Caco-2 (cell line): ENCODE results near the gene GCC1. TPM values are rescaled to one million over a fixed set of nuclear protein-coding genes. Genes with fewer than 3 reads are reported as not detected.

Experiments
- BruUV-seq: library from RNA; stranded (reverse); fragments of 400-500 nt; replicated peaks from 2 replicates; lab custom pipeline; 2021; lab: Mats Ljungman, UMichigan
- CTCF ChIA-PET: fragments of 300-600 bp; sonication (Branson Sonifier 250); formaldehyde crosslinking; loops from one replicate; lab custom pipeline; 2022; ENCODE audit warnings: antibody characterized with exemption; lab: Charles Lee
- POLR2A ChIA-PET: fragments of 300-600 bp; sonication (Branson Sonifier 250); formaldehyde crosslinking; loops from one replicate; lab custom pipeline; 2022; ENCODE audit warnings: antibody characterized with exemption; lab: Charles Lee
- DNase-seq, 2 experiments: peaks; one replicate each; pipeline versions ENCODE4 v3.0.0 to v3.0.0-alpha.2; 2020 to 2022
- H3K27me3 ChIP-seq: replicated peaks from 2 replicates; pipeline ENCODE4 v1.6.0; 2011; ENCODE audit warnings: low read length; ENCODE audit not compliant: control insufficient read depth, insufficient read depth
- H3K36me3 ChIP-seq: 2 replicates; pipeline ENCODE4 v1.5.1; 2011; ENCODE audit warnings: low read length; ENCODE audit not compliant: control insufficient read depth, insufficient read depth
- H3K4me1 ChIP-seq: fragments of 250-450 bp; sonication (Bioruptor Pico); 2 replicates; pipeline ENCODE4 v1.5.1; 2020; ENCODE audit warnings: mild to moderate bottlenecking
- H3K4me3 ChIP-seq: 2 replicates; pipeline ENCODE4 v1.5.1; 2011; ENCODE audit warnings: low read depth, mild to moderate bottlenecking, control low read depth, low read length
- H3K9me3 ChIP-seq: fragments of 250-450 bp; sonication (Bioruptor Pico); 2 replicates; pipeline ENCODE4 v1.5.1; 2020; ENCODE audit warnings: mild to moderate bottlenecking, moderate library complexity
- H3K27ac Mint-ChIP-seq: one replicate; pipeline ENCODE4 v1.8.0; 2022; ENCODE audit warnings: mixed read lengths; ENCODE audit not compliant: unreplicated experiment
- H3K27me3 Mint-ChIP-seq: one replicate; pipeline ENCODE4 v1.8.0; 2022; ENCODE audit warnings: mixed read lengths; ENCODE audit not compliant: insufficient read depth, unreplicated experiment
- H3K36me3 Mint-ChIP-seq: one replicate; pipeline ENCODE4 v1.8.0; 2022; ENCODE audit warnings: mild to moderate bottlenecking, mixed read lengths; ENCODE audit not compliant: insufficient read depth, unreplicated experiment
- H3K4me1 Mint-ChIP-seq: one replicate; pipeline ENCODE4 v1.8.0; 2022; ENCODE audit warnings: low read depth, mixed read lengths; ENCODE audit not compliant: unreplicated experiment
- H3K4me3 Mint-ChIP-seq: one replicate; pipeline ENCODE4 v1.8.0; 2022; ENCODE audit warnings: mild to moderate bottlenecking, moderate library complexity, mixed read lengths; ENCODE audit not compliant: unreplicated experiment
- H3K9me3 Mint-ChIP-seq: one replicate; pipeline ENCODE4 v1.8.0; 2022; ENCODE audit warnings: mixed read lengths; ENCODE audit not compliant: unreplicated experiment
- intact Hi-C: fragments of 100-400 bp; cut with micrococcal nuclease; formaldehyde crosslinking; loops from one replicate; pipeline ENCODE4 v1.10.0; 2022; ENCODE audit not compliant: unreplicated experiment
- total RNA-seq: library from RNA; stranded (reverse); gene quantifications from 2 replicates; pipeline ENCODE4 v1.2.3, GENCODE V29; 2022
- TF ChIP-seq, protein P1 (sequence below), 2 experiments: fragments of 200-600 bp in 1 of 2; IDR thresholded peaks; 1 replicate in 1 of 2; 2 replicates in 1 of 2; pipeline versions ENCODE4 v1.5.1 to v1.8.0; 2011 to 2022; ENCODE audit warnings: antibody characterized with exemption in 1 of 2, control low read depth in 1 of 2, inconsistent platforms in 1 of 2, low read depth in 1 of 2, low read length in 1 of 2, mild to moderate bottlenecking in 1 of 2, moderate library complexity in 1 of 2; ENCODE audit not compliant: insufficient read depth in 1 of 2, severe bottlenecking in 1 of 2, unreplicated experiment in 1 of 2

GCC1 gene
- total RNA-seq, 1 experiment from 2014 or later, result 26.6 TPM

DNA sequence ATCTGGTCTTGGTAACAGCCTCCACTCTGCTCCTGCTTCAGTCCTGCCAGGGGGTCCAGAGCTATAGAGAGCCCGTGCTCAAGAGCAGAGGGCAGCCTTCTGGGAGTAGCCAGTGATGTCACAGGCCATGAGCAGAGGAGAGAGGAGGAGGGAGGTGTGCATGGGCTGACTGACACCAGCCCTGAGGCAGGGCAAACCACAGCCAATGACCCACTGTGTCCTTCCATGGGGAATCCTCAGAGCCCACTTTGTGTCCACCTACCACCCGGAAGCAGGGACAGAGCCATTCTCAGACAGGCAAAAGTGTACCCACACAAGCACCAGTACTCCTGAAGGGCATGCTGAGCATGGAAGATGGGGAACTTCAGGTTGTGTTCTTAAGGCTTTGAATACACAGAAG, 32.6 kb upstream of the GCC1 start, which contains the start of gene PAX4:
TSS of gene PAX4 (minus strand) at position 101 of the 400 bp plus-strand sequence. CDS start 2,214 bp downstream, outside the sequence.
- H3K4me3 Mint-ChIP-seq, result no peak within 1 kb of the TSS
- no peaks in the 10 kb centered on the region for H3K4me1 Mint-ChIP-seq
- peaks cover 61% of the 10 kb centered on the region for H3K27me3 Mint-ChIP-seq
- Histone ChIP-seq H3K9me3 (no peaks in the 10 kb centered on the region), H3K27me3 (peaks cover 4% of the 10 kb centered on the region), H3K36me3 (no peaks in the 10 kb centered on the region), H3K4me1 (no peaks in the 10 kb centered on the region), H3K4me3 (no peak within 1 kb of the TSS)
- TF ChIP-seq, protein P1, sequence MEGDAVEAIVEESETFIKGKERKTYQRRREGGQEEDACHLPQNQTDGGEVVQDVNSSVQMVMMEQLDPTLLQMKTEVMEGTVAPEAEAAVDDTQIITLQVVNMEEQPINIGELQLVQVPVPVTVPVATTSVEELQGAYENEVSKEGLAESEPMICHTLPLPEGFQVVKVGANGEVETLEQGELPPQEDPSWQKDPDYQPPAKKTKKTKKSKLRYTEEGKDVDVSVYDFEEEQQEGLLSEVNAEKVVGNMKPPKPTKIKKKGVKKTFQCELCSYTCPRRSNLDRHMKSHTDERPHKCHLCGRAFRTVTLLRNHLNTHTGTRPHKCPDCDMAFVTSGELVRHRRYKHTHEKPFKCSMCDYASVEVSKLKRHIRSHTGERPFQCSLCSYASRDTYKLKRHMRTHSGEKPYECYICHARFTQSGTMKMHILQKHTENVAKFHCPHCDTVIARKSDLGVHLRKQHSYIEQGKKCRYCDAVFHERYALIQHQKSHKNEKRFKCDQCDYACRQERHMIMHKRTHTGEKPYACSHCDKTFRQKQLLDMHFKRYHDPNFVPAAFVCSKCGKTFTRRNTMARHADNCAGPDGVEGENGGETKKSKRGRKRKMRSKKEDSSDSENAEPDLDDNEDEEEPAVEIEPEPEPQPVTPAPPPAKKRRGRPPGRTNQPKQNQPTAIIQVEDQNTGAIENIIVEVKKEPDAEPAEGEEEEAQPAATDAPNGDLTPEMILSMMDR (IDR thresholded peaks at IDR 0.05; ENCODE audit: insufficient read depth in 1 of 2, low read depth in 1 of 2, low read length in 1 of 2, severe bottlenecking in 1 of 2, unreplicated experiment in 1 of 2), result no peak
- DNase-seq, result no peak
- H3K36me3 Mint-ChIP-seq, result peaks cover 5% of the 10 kb centered on the region
- BruUV-seq, result no TSS peak
- no peak within 1 kb of the TSS for H3K27ac Mint-ChIP-seq
- H3K9me3 Mint-ChIP-seq, result peaks cover under 1% of the 10 kb centered on the region
- ChIA-PET CTCF (no interaction called here), POLR2A (no interaction called here)
- intact Hi-C loops, result no loop called here

DNA sequence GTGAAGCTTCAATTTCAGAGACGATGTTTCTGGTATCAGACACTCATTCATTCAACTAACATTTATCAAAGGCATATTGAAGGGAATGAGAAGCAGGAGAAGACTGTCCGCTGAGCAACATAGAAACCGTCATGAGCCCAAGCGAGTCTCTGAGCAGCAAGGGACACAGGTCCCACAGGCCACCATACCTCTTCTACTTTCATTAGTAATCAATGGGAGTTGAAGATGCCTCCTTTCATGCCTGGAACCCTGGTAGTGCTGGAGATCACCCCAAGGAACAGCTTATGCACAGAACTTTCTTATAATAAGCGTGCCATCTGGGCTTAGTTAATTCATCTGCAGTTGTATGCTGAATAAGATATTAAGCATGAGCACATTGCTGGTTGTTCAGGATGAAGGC, 31.3 kb upstream of the GCC1 start:
- H3K9me3 ChIP-seq, result no peaks in the 10 kb centered on the region
- CTCF ChIA-PET, result no interaction called here
- H3K4me1 ChIP-seq, result no peaks in the 10 kb centered on the region
- H3K27me3 ChIP-seq, result peaks cover 4% of the 10 kb centered on the region
- TF ChIP-seq, protein P1 (IDR thresholded peaks at IDR 0.05; ENCODE audit: insufficient read depth in 1 of 2, low read depth in 1 of 2, low read length in 1 of 2, severe bottlenecking in 1 of 2, unreplicated experiment in 1 of 2), result no peak
- H3K4me3 ChIP-seq, result no peak overlapping the region
- BruUV-seq, result no TSS peak
- H3K4me3 Mint-ChIP-seq, result no peak overlapping the region
- H3K4me1 Mint-ChIP-seq, result no peaks in the 10 kb centered on the region
- H3K27me3 Mint-ChIP-seq, result peaks cover 64% of the 10 kb centered on the region
- POLR2A ChIA-PET, result no interaction called here
- no peak overlapping the region for H3K27ac Mint-ChIP-seq
- no peaks in the 10 kb centered on the region for H3K36me3 ChIP-seq
- H3K36me3 Mint-ChIP-seq, result peaks cover 5% of the 10 kb centered on the region
- H3K9me3 Mint-ChIP-seq, result peaks cover 9% of the 10 kb centered on the region
- intact Hi-C loops, result no loop called here
- no peak for DNase-seq

DNA sequence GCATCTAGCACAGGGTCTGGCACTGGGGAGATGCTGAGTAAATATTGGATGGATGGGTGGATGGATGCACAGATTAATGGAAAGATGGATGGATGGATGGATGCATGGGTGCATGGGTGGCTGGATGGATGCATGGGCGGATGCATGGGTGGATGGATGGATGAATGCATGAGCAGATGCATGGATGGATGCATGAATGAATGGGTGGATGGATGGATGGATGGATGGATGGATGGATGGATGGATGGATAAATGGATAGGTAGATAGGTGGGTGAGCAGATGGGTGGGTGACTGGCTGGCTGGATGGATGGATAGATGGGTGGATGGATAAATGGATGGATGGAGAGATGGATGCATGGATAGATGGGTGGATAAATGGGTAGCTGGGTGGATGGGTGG, 26.9 kb upstream of the GCC1 start:
- no peak overlapping the region for H3K27ac Mint-ChIP-seq
- no peaks in the 10 kb centered on the region for H3K4me1 Mint-ChIP-seq
- DNase-seq, result no peak
- ChIA-PET POLR2A (no interaction called here), CTCF (no interaction called here)
- intact Hi-C loops, result no loop called here
- no peaks in the 10 kb centered on the region for H3K4me1 ChIP-seq
- H3K9me3 Mint-ChIP-seq, result peaks cover 9% of the 10 kb centered on the region
- no peak overlapping the region for H3K4me3 ChIP-seq
- H3K4me3 Mint-ChIP-seq, result no peak overlapping the region
- peaks cover 23% of the 10 kb centered on the region for H3K9me3 ChIP-seq
- no peaks in the 10 kb centered on the region for H3K27me3 ChIP-seq
- BruUV-seq, result no TSS peak
- peaks cover 35% of the 10 kb centered on the region for H3K27me3 Mint-ChIP-seq
- H3K36me3 ChIP-seq, result no peaks in the 10 kb centered on the region
- TF ChIP-seq, protein P1 (IDR thresholded peaks at IDR 0.05; ENCODE audit: insufficient read depth in 1 of 2, low read depth in 1 of 2, low read length in 1 of 2, severe bottlenecking in 1 of 2, unreplicated experiment in 1 of 2), result no peak
- H3K36me3 Mint-ChIP-seq, result peaks cover 5% of the 10 kb centered on the region
